ENCODE measurements around the gene GATA6.

GATA6 gene

DNA sequence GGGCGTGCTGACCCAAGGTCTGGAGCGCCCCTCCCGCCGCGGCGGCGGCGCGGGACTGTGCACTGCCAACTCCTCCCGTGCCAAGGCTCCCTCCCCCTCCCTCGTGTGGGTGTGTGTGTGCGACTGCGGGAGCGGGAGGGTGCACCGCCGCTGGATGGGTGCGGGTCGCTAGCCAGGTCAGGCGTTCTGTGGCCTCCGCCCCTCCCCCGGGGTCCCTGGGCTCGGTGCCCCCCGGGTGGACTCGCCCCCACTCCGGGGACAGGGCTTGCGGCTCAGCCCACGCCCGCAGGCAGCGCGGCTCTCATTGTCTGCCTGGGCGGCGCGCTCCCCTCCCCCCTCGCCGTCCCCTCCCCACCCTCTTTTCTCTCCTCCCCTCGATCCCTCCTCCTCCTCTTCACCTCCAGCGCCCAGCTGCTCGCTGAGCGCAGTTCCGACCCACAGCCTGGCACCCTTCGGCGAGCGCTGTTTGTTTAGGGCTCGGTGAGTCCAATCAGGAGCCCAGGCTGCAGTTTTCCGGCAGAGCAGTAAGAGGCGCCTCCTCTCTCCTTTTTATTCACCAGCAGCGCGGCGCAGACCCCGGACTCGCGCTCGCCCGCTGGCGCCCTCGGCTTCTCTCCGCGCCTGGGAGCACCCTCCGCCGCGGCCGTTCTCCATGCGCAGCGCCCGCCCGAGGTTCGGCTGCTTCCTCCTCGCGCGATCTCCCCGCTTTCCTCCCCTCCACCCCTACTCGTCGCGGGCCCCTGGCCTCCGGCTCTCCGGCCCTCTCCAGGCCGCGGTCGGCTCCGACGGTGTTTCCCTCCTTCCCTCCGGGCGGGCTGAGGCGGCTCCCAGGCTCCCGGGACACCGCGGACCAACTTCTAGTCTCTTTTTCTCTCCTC lies at the start of gene GATA6:
Gene GATA6 (plus strand): TSS at position 579 of the 878 bp plus-strand sequence. CDS start 1,556 bp downstream, outside the sequence.
- no peak for DNase-seq

DNA sequence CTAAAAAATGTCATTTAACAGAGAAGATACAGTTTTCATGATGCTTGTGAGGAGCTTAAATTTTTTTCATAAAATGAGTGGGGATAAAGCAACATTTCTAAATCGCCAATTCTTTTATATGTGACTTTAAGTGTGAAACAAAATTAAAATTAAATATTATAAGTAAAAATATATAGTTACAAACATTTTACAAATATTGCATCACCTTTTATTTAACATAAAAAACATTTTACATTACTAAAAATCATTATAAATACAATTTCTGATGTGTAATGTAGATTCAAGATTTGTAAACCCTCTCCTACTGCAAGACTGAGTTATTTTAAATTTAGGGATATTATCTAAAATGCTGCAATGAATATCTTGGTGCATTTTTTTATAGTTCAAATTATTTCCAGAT lies 44.4 kb upstream of the GATA6 start:
- DNase-seq: no peak

DNA sequence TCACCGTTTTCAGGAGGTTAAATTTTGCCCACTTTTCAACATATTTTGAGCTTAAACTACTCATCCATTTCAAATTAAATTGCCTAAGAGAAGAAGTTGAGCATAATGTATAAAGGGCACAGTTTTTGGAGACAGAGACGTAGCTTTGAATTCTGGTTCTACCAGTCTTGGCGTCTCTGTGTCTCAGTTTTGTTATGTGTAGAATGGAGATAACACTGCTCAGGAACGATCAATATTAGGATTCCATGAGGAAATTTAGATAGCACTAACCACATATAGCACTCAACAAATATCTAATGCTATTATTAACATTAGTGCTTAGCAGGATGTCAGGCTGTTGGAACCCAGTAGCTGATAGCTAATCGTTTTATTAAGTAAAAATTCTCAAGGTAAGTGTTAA lies 40.4 kb upstream of the GATA6 start:
- no peak for DNase-seq

DNA sequence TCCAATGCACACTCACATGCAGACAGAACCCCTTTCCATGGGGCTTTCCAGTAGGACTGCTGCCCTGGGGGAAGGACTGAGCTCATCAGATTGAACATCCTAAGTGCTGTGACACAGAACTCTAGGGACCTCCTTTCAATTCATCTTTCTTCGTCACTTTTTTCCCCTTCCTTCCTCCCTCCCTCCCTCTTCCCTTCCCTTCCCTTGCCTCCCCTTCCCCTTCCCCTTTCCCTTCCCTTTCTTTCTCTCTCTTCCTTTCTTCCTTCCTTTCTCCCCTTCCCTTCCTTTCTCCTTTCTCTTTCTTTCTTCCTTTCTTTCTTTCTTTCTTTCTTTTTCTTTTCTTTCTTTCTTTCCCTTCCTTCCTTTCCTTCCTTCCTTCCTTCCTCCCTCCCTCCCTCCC lies 39.6 kb upstream of the GATA6 start:
- DNase-seq: no peak

DNA sequence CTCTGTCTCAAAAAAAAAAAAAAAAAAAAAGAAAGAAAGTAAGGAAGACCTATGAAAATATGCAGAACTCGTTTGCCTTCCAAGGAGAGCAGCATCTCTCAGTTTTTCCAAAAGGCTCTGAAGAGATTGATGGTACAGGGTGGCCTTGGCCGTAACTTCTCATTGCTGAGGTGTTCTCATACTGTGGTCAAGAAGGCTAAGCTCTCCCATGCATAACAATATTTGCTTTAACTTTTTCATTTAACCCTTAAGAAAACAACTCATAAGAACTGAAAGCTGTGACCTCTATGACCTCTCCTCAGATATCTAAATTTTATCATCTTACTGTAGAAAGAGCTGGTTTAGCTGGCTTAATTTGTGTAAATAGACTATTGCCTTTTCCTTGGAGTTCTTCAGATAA lies 37.1 kb upstream of the GATA6 start:
- no peak for DNase-seq

DNA sequence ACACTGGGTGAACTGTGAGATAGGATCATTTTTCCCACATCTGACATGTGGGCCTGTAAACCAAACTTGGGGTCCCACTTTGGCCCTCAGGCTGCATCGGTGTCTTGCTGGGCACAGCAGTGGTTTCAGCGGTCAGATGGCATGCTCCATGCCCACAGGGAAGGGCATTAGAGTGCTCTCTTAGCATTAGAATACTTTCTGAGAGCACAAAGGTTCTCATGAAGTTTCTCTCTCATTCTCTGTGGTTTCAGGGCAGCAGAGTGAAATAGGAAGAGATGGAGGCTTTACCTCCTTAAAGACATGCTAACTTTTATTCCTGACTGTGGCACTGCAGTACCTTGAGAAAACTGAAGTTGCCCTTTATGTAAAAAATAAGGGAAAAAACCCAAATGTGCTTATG lies 36.6 kb upstream of the GATA6 start:
- no peak for DNase-seq

DNA sequence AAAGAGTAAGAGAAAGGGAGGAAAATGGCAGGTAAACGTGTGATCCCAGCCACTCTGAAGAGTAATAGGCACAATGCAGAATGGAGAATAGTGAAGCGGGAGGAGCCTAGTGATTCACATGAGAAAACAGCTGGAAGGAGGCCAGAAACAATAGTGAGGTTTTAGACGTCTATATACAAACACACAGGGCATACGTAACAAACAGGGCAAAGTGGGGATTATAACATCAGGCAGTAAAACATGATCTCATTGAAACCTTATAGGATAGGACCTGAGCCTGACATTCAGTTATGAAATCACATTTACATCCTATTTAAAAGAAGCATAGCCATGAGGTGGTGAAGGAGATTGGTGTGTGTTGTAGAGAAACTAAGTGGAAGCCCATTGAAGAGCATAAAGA lies 33.0 kb upstream of the GATA6 start:
- DNase-seq: no peak

DNA sequence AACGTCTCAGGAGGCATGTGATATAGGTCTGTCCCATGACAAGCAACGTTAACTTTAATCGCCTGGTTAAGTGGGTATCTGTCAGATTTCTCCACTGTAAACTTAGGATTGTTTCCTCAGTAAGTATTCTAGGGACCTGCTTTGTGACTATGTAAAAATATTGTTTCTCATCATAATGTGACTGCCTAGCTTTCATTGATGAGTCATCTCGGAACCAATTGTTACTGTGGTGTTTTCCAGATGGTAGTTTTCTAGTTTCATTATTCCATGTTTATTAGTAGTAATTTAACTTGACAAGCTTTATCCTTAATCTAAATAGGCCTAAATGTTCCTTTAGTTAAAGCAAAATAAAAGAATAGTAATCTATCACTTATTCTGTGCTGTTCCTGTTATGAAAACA lies 28.2 kb upstream of the GATA6 start:
- DNase-seq: no peak

DNA sequence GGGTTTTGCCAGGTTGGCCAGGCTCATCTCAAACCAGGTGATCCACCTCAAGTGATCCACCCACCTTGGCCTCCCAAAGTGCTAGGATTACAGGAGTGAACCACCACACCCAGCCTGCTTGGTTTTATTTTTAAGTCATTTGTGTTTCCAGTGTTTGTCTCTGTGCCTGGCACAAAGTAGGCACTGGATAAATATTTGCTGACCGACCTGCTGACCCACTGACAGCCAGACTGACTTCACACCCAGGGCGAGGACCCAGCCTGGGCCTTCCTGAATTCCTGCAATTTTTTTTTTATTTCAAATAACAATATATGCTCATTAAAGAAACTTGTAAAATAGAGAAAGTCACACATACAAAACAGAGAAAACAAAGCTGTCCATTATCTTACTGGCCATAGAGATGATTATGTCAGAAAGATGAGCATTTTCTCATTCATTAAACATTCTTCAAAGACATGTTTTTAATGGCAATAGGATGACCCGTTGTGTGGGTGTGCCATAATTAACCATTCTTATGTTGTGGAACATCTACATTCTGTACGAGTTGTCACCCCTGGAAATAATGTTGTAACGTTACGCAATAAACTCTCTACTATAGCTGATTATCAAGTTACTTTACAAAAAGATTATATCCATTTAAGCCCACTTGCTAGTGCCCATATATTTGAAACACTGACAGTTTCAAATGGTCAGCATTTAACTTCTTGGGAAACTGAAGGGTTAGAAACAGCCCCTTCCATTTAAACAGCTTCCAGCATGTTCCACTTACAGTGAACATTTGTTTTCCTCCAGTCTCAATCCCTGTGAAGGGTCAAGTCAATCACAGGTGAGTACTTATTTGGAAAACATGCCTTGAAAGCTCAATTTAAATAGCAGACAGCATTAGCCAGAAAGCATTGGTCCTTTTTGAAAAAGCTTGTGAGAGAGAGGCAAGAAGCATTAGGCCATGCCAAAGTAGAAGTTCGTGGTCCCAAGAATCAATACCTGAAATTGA lies 25.7 kb upstream of the GATA6 start:
- no peak for DNase-seq

DNA sequence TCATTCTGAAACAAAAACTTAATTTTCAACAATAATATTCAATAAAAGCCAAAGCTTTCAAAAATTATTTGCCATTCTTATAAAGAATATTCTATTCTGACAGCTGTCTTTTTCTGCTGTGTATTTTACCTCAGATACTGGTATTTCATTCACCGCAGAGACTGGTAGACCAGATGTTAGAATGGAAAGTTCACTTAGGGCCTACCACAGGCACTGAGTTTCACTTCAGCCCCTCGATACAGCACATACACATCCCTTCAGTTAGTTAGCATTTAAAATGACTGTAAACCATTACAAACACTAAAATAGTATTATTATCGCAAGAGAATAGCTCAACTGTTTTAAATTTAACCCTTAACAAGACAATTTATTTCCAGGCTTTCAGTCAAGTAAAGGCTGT lies 24.2 kb upstream of the GATA6 start:
- no peak for DNase-seq

DNA sequence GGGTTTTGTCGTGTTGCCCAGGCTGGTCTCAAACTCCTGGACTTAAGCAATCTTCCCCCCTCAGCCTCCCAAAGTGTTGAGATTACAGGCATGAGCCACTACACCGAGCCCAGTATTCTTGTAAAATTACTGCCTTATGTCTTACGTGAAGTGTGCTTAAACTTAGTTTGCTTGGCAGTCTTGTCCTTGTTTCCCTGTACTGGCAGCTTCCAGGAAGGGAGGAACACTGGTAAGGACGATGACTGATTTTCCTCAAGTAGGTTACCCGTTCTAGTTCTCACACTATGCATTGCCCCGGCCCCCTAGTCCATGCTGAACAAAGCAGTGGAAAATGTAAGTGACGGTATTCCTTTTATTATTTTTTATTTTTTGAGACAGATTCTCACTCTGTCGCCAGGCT lies 19.7 kb upstream of the GATA6 start:
- DNase-seq: no peak

DNA sequence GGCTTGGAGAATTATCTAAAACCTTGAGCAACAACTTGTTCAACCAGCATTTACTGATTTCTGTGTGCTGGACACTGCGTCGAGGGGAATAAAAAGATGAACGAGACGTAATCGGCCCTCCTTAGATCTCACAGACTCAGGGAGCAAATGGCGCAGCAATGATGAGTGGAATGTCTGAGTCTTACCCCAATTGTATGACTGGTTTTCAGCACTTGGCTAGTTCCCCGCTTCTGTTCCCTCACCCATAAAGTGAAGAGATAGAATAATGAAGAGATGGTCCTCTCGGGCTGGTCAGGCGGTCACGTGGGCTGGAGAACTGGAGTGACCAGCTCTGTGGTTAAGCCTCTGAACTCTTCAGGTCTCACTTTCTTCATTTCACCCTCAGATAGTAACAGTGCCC lies 17.3 kb upstream of the GATA6 start:
- DNase-seq: no peak

DNA sequence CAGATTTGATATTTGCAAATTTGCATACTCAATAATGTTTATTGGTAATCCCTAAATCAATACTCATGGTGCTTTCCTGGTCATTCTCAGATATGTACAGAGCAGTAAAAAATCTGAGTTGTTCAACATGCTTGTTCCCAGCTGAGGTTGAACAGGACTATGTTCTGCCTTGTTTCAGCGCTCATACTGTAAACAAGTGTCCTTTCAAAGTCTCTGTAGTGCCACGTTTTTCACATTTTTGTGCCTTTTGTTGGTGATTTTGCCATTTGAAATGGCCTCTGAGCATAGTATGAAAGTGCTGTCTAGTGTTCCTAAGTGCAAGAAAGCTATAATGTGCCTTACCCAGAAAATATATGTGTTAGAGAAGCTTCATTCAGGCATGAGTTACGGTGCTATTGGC lies 16.0 kb upstream of the GATA6 start:
- no peak for DNase-seq

DNA sequence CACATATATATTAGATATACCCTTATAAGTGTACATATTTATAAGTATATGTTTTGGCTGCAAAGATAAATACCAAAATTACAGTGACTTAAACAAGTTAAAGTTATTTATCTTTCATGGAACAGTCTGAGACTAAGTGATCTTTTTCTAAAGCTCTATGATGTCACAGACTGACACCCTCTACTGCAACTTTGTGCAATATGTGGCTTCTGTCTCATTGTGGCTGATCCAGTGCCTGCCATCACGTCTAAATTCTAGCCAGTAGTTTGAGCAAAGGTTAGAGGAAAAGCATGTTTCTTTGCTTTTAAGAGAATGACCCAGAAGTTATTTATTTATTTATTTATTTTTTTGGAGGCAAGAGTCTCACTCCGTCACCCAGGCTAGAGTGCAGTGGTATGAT lies 13.8 kb upstream of the GATA6 start:
- no peak for DNase-seq

DNA sequence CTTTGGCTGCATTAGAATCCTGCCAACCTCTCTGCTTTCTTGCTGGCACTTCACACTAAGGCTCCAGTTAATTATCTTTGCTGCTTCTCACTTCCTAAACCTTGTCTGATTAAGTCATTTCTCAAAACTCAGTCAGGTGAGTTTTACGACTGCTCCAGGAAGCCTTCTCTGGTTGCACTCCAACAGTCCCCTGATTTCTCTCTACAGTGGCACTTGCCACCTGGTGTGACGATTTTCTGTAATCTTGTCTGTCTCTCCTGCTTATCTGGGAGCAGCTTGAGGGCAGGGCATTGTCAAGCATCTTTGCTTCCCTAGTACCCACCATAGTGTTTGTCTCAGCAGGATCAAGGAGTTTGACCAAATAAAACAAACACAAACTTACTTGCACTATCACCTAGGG lies 10.4 kb upstream of the GATA6 start:
- DNase-seq: no peak

DNA sequence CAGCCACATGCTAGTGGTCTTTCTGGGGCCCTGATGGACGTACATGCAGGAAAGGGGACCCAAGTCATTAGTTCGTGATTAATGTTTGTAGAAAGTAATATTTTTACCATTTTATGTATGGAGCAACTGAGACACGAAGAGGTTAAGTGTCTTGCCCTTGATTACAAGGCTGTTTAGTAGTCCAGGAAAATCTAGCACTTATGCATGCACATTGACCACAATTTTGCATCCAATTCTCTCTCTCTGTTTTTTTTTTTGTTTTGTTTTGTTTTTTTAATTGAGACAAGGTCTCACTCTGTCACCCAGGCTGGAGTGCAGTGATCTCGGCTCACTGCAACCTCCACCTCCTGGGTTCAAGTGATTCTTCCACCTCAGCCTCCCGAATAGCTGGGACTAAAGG lies 8.3 kb upstream of the GATA6 start:
- DNase-seq: no peak

DNA sequence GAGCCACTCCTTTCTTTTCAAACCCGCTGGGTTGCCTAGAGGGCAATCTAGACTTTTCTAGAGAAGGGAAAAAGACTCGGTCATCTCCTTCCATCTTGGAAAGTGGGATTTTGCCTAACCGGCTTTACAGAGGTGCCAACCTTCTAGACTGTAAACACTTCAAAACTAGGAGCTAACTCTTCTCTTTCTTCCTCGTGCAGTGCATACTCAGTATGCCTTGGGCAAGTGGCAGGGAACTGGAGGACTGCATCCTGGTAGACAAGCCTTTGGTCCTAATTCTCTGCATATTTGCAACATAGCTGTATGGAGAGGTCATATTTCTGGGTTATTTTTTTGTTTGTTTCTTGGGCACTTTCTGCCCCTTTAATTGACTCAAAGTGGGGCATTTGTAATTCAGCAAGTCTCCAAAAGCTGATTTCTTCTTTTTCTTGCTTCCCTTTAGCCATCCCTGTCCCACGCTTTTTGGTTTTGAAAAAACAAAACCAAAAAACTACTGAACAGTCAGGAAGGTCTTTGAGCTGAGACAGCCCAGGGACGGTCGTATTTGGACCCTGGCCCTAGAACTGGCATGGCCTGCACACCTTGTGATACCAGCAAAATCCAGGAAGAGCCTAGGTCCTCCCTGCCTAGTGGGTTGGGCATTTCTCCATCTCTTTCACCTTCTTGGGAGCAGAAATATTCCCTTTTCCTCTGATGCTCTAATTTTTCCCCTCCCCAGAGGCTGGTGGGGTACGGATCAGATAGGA lies 5.8 kb upstream of the GATA6 start:
- no peak for DNase-seq

DNA sequence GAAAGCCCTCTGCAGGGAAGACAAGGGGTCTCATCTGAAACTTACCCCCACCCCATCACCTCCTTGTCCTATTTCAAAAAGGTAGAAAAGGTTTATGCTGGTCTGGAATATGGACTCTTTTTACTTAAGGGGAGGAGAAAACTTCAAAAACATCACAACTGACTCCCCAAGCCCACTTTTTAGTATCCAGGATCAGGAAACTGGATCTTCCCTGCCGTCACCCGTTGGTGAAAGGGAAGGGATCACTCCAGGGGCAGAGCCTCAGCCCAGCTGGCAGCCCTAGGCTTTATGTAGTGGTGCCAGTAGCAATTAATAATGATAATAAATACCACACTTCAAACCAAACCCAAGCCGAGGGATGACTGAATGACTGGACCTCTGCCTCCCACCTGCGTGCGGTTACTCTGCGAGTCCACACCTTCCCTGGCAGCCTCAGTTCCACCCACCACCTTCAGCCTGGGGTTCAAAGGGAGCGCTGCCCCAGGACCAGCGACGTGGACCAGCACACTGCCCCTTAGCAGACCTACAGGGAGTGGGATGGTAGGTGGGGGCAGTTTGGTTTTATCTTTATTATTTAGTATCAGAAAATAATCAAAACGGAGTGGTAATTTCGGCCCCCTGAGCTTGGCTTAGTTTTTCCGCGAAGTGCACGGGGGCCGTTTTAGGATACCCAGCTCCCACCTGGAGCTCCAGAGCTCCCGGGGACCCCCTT lies 4.9 kb upstream of the GATA6 start:
- DNase-seq: no peak

DNA sequence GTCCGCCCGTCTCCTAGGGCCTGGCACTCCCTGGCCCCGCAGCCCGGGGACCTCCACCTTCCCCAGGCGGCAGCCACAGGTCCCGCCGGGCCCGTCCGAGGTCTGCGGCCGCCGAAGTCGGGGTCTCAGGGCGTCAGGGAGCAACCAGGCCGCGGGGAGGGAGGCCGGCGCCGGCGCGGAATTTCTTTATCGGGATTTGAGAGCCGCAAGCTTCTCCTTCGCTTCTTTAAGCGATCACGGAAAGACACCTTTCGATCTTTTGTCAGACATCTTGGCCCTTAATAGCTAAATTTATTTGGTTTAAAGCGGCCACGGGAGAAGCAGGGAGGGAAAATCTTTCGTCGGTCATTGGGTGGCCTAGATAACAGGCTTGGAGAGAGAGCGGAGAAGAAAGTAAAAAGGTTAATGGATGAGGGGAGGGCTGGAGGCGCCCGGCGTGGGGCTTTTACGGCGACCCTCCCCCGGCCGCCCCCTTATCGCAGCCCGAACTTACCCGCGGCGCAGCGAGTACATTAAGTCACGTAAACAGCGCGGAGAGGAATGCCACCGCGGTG lies 4.3 kb upstream of the GATA6 start:
- no peak for DNase-seq

DNA sequence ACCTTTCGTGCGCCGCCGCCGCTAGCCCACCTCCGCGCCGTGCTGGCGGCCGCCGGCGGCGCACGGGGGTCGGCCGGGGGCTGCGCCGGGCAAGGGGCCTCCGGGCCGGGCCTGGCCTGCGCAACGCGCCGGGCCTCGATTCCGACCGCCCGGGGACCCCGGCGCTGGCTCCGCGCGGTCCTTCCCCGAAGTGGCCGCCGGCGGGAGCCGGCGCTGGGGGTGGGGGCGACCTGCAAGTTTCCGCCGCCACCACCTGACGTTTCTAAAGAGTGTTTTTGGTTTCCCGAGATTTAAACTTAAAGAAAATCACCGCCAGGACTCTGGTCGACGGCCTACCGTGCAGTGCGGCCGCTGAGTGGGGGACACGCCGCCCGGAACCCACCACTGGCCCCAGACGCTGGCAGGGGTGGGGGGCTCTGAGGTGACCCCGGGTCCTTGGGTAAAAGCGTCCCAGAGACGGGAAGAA lies 3.8 kb upstream of the GATA6 start:
- DNase-seq: no peak

DNA sequence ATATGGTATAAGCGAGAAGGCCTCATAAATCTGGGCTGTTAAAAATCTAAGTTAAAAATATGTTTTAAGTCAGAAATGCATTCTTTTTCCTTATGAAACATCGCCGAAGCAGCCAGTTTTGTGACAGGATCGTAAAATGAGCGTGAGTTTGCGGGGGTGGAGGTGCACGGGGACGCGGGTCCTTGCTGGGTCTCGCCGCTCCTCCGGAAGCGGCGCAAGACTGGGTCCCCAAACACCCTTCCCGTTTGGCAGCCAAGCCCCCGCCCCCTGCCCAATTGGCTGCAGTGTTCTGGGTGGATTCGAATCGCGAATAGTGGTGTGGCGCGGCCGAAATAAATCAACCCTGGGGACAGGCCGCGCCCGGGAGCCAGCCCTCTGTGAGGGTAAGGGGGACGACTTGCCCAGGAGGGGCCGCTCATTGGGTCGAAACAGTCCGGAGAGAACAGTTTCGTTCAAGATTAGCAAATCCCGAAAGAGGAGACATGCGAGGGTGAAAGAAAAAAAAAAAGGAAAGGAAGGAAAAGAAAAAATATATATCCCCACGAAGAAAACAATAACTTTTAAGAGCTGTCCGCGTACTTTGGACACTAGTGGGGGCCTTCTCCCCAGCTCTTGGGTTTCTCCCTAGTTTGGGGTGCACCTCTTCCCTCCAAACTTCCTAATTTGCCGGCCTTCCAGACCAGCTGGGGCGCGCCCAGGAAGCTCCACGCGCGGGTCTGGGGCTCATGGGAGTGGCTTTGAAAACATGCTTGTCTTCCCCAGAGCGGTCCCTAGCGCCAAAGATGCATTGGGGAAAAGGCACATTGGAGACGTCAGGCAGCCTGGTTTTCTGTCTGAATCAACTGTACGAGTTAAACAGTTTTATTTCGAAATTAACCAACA lies 3.1 kb upstream of the GATA6 start:
- DNase-seq: no peak

All from NCI-H2081 treated with DMSO at 0.1 percent for 48 hours (cell line).